HG03045 (cell line): ENCODE results near the gene SPRING1.
A peak's percentile ranks its signal among the peaks of the same experiment; 100 is the strongest.
"Not testable (repeated sequence)": the region's sequence is repeated elsewhere in the genome, so short reads cannot be mapped to it uniquely, and the experiment has no call there.

ENCODE experiments used
- ATAC-seq: cut with Tn5 transposase; IDR thresholded peaks from one replicate; pipeline ENCODE4 v1.9.1; 2021; ENCODE audit warnings: mild to moderate bottlenecking, moderate library complexity; ENCODE audit not compliant: unreplicated experiment

The SPRING1 gene, protein sequence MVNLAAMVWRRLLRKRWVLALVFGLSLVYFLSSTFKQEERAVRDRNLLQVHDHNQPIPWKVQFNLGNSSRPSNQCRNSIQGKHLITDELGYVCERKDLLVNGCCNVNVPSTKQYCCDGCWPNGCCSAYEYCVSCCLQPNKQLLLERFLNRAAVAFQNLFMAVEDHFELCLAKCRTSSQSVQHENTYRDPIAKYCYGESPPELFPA

DNA sequence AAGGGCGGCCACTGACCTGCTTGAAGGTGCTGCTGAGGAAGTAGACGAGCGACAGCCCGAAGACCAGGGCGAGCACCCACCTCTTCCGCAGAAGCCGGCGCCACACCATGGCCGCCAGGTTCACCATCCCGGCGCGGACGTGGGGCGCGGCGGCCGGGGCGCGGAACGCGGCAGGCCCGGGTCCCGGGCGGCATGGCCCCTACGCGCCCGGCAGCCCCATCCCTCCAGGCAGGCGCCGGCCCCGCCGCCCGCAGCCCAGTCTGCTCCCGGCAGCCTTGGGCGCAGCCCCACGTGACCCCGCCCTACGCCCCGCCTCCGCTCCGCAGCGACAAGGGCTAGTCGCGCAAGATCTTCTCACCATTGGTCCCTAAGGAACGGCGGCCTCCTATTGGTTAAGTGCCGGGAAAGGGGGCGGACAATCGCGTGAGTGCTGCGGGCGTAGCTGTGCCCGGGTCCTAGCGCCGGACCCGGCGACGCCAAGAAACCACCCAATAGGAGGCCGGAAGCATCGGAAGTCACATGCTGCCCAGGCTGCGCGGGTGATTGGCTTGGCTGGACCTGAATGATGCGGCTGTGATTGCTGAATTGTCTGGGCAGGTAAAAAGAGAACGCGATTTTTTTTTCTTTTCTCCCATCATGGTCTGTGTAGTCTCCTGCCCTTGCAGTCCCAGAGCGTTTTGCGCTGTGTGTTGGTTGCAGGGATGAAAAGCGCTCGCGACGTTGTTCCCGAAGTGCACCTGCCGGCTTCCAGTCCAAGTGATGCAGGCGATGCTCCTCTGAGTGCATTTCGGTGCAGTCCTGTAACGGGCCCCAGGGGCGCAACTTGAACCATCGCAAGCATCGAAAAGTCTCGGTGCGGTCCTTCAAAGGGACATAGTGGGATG is at the start of gene SPRING1, which contains the start of gene RNFT2:
SPRING1 (minus strand) TSS at position 296 of the 884 bp plus-strand sequence; CDS start at position 127, 169 bp downstream.
RNFT2 (plus strand) TSS at position 542 of the 884 bp plus-strand sequence. CDS start 2,183 bp downstream, outside the sequence.
- ATAC-seq, result peak; percentile 98

DNA sequence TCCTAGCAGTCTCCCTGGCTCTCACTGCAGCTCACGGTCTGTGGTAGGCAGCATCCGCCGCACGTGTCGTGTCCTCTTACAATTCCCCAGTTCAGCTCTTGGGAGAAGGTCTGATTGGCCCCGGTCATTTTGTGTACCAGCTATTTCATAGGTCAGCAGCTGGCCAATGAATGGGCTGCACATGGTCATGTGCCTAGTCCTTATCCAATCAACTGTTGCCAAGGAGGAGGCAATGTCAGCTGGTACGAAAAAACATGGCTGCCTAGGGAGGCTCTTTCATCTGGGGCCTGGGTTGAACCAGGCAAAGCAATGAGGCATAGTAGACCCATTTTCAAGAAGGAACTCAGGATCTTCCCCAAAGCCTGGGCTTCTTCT is 46.4 kb upstream of the SPRING1 start:
- ATAC-seq, result no peak

DNA sequence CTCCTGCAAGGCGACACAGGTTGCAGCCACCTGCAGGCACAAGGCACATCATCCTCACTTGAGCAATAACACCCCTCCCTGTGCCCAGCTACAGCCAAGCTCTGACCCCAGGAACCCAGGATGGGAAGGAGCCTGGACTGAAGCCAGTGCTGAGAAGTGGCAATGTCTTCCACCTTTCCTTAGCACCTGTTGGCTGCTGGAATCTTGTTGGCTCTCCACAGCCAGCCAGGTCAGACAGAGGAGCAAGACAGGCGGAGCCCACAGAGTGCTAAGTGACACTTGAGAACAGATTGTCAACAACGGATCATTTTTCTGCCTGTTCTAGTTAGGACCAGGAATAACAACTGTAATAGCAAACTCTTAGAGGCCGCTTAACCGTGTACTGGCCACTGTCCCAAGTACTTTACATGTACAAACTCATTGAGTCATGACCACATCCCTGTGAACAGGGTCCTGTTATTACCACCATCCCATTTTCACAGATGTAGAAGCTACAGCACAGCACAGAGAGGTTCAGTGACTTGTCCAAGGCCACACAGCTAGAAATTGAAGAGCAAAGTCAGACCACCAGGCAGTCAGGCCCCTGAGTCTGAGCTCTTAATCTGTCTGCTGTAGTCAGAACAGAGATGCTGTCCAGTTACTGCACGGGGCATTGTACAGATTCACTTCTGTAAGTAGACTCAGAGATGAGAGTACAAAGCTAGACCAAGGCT is 45.8 kb upstream of the SPRING1 start:
- ATAC-seq, result no peak

DNA sequence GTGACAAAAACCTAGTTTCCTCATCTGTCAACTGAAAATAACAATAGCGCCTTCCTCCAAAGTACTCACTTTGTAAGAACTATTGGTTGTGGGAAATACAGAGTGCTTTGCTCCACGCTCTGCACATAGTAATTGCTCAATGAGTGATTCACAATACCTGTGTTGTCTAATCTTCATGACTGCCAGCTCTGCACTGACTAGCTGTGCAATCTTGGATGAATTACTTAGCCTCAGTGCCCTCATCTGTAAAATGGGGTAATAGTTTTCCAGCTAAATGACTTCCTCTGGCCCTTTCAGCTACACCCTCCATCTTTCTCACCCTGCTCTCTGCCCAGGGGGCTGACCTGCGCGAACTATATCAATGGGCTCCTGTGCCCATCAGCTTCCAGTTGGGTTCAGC is 43.1 kb upstream of the SPRING1 start:
- ATAC-seq, result no peak

DNA sequence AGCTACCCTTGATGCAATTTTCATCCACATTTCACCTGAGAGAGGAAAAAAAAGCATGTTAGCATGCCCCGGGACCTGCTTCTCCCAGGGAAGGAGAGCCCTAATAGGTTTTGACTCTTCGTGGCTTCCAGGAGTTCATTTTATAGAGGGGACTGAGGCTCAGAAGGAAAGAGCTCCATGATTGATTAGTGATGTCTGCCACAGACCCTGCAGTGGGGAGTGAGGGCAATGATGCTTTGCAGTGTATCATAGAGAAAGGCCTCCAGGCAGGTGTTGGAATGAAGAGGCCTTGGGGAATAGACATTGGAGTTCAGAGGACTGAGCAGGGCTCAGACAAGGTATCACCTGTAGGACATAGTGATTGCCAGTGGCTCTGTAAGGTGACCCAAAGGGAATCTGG is 41.7 kb upstream of the SPRING1 start:
- no peak for ATAC-seq

DNA sequence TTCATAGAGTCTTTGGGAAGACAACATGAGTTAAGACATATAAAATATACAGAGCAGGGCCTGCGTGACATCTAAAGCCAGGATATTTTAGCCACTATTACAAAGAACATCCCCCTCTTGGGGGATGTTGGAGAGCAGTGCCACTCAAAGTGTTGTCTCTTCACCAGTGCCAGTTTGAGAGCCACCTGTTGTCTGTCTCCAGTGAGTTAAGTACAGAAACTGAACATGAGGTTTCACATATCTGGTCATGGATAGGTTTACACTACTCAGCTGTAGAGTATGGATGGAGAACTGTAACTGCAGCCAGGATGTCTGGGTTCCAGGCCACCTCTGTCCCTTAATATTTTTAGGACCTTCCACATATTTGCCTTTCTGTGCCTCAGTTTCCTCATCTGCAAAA is 39.4 kb upstream of the SPRING1 start:
- ATAC-seq, result no peak

DNA sequence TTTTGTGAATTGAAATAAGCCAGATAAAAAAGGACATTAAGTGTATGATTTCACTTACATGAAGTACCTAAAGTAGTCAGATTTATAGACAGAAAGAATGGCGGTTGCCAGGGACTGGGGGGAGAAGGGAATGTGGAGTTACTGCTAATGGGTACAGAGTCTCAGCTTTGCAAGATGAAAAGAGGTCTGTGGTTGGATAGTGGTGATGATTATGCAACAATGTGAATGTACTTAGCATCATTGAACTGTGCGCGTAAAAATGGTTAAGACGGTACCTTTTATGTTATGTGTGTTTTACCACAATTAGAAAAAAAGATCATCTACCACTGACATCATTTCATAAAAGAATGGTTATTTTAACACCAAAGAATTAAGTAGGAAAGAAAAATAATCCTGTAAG is 36.2 kb upstream of the SPRING1 start:
- no peak for ATAC-seq

DNA sequence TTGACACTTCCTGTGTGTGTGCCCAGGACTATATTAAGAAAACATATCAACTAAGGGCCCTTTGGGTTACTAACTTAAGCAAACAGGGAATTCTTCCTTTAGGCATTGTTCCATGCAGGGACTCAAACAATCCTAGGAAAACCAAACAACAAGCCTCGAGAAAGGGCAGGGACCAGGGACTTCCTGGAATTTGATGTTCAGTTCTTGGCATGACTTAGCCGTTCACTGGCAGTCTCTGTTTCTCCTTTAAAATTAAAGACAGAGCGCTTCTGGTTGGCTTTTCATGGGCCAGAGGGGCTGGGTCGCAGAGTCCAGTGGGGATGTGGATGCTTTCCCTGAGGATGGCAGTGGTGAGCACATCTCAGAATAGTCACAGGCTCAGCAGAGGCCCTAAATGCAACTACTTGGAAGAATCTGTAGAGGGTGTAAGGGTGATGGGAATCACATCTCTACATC is 35.4 kb upstream of the SPRING1 start:
- no peak for ATAC-seq

DNA sequence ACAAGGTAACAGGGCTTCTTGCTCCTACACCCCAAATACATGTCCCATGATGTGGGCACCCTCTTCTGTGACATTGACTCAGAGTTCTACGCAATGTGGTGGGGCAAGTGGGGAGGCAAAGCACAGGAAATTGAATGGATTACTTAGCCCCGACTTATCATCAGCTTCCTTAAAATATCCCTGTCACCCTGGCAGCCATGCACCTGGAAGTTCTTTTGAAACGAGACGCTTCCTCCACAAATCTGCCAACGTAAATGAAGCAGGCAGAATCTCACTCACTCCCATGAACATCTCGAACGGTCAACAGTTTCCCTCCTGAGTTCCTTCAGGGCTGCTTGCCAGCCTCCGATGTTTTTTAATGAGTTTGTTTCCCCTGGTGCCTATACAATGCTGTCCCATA is 33.8 kb upstream of the SPRING1 start:
- no peak for ATAC-seq

DNA sequence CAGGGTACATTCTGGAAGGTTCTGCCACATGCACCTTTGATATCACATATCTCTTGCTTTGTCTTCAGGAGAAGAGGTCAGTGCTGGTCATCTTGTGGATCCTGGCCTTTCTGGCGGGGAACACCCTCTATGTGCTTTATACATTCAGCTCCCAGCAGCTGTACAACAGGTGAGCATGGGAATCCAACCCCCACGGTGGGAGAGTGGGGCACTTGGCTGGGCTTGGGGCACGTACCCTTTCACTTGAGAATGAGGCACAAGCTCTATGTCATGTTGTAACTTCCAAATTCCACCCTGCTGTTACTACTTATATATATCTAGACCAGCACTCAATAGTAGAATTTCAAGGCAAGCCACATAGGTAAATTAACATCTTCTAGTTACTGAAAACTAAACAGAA is 28.9 kb upstream of the SPRING1 start:
- no peak for ATAC-seq

DNA sequence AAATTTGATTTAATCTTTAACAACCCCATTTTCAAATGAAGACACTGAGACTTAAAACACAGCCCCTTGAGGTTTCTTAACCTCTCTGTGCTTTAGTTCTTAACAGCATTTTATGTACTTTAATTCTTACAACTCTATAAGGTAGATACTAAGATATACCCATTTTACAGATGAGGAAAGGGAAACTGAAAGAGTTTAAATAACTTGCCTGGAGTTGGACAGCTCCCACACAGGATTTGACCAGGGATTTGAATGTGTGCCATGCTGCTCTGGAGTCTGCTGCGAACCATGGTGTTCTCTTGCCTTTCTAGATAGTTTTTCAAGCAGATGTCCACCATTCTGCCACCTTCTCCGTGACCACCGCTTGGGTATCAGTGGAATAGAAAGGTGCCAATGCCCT is 28.4 kb upstream of the SPRING1 start:
- ATAC-seq, result no peak

DNA sequence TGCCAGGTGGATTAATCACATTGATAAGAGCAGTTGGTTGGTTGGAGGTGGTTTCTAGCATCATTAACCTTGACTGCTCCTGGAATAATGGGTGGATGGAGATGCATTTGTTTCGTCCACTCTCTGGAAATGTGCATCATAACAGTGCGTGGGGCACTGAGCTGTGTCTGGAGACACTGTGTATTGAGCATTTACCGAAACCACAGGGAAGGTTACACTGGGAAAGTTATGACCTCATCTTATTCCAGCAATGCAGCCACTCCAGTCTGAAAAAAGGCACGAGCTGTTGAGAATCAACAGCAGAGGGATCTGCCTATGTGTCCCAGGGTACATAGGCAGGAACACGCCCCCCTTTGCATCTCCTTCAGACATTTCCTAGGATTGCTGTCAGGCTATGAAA is 27.4 kb upstream of the SPRING1 start:
- no peak for ATAC-seq

DNA sequence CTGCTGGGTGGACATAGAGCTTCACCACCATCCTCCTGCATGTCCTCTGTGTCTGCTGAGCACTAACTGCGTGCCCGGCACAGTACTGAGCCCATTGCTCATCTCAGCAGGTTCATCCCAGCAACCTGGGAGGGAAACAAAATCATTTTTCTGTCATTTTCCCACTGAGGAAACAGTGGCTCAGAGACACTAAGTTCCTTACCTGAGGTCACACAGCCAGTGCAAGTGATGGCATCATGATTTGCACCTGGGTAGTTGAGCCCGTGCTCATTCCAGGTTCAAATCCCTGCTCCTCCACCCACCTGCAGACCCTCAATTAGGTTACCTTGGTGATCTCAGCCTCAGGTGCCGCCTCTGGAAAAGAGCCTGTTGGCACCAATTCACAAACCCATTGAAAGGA is 23.6 kb upstream of the SPRING1 start:
- ATAC-seq, result no peak

DNA sequence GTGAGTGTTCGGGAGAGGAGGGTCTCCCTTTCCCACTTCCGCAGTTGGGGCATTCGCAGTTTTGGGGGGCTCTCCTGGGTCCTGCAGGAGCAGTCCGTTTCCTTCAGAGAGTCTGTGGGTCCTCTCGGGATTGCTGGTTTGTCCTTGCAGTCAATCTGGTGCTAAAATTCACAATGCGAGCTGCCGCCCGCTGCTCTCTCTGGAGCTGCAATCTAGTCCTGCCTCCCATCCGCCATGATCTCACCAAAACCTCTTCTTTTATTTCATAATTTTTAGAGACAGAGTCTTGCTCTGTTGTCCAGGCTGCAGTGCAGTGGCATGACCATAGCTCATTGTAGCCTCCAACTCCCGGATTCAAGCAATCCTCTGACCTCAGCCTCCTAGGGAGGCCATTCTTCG is 22.8 kb upstream of the SPRING1 start:
- no peak for ATAC-seq

DNA sequence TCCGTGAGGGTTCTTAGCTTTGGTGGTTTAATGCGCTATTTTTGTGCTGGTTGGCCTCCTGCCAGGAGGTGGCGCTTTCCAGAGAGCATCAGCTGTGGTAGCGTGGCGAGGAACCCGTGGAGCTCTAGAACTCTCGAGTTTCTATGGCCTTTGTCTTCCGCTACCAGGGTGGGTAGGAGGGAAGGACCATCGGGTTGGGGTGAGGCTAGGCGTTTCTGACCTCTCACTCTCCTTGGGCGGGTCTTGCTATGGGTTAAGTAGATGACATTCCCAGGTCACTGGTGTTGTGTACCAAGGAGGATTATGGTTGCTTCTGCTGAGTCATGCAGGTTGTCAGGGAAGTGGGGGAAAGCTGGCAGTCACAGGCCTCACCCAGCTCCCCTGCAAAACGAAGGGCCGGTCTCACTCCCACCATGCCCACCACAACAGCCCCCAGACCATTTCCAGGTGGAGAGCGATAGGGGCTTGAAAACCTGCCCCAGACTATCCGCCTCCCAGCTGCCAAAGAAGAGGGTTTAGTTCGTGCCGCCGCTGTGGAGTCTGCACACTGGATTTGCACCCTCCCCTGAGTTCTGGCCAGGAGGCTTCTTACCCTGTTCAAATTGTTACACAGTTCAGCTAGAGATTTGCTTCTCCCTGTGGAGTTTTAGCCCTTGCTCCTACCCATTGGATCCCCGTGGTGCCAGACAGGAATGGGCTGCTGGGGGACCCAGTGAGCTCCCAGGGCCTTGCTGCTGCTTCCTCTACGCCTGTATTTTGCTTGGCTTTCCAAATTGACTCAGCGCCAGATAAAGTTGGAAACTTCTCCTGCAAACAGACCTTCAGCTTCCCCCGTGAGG is 22.1 kb upstream of the SPRING1 start:
- ATAC-seq, result no peak

DNA sequence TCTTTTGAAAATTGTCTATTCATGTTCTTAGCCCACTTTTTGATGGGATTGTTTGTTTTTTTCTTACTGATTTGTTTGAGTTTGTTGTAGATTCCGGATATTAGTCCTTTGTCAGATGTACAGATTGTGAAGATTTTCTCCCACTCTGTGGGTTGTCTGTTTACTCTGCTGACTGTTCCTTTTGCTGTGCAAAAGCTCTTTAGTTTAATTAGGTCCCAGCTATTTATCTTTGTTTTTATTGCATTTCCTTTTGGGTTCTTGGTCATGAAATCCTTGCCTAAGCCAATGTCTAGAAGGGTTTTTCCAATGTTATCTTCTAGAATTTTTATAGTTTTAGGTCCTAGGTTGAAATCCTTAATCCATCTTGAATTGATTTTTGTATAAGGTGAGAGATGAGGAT is 16.9 kb upstream of the SPRING1 start:
- not testable (repeated sequence) for ATAC-seq

DNA sequence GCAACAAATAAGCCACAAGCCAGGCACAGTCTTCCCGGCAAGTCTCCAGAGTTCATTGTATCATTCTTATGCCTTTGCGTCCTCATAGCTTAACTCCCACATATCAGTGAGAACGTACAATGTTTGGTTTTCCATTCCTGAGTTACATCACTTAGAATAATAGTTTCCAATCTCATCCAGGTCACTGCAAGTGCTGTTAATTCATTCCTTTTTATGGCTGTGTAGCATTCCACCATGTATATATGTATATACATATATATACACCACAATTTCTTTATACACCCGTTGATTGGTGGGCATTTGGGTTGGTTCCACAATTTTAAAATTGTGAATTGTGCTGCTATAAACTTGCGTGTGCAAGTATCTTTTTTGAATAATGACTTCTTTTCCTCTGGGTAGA is 16.2 kb upstream of the SPRING1 start:
- ATAC-seq, result not testable (repeated sequence)

DNA sequence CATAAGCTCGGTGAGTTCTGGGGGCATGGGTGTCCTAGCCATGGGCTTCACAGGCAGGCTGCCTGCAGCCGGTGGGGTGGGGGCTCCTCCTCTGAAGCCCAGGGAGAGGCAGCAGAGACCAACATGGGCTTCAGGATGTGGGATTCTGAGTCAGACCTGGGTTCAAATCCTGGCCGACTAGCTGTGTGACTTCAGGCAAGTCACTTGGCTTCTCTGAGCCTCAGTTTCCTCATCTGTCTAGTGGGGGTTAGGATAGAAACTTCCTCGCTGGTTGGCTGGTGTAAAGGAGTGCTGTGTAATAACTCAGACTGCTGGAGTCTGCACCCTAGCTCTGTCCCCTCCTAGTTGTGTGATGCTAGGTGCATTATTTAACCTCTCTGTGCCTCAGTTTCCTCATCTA is 12.4 kb upstream of the SPRING1 start:
- ATAC-seq, result no peak

DNA sequence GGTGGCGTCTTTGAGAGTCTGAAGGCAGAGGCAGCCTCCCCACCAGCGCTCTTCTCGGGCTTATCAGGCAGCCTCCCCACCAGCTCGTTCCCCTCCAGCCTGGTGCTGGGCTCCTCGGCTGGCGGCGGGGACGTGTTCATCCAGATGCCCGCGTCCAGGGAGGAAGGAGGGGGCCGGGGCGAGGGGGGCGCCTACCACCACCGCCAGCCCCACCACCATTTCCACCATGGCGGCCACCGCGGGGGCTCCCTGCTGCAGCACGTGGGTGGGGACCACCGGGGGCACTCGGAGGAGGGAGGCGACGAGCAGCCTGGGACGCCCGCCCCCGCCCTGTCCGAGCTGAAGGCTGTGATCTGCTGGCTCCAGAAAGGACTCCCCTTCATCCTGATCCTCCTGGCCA is 12.0 kb upstream of the SPRING1 start:
- no peak for ATAC-seq

DNA sequence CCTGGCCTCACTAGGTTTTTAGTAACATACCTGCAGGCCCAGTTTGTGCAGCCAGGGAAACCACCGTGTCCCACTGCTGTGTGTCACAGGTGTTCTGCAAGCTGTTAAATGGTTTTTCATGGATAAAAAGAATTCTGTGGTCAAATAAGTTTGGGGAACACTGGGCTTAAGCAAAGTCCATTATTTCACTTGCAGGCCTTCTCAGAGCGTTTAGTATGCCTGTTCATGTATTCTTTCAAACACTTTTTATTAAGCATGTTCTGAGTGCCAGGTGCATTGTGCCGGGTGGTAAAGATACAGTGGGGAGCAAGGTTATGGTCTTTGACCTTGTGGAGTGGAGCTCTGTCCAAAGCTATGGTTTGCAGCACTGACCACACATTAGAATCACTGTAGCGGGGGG is 7.7 kb upstream of the SPRING1 start:
- ATAC-seq, result no peak

DNA sequence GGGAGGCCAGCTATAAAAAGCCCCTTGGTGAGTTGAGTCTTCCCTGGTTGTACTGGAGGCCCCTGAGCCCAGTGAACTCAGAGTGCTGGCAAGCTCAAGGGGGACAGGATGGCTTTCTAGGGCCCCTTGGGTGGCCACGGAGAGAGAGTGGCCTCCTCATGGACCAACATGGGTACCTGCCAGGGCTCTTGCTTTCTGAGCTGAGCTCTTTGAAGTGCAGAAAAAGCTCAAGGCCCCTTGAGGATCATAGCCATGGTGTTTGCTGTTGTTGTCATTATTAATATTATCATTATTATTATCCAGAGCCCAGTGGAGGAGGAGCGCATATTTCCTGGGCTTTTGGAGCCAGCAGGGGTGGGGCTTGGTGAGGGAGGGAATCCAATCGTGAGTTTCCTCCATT is 6.9 kb upstream of the SPRING1 start:
- ATAC-seq, result no peak
